GM03348 (cell line): Measurements from ENCODE around the gene ATL3.
A peak's percentile ranks its signal among the peaks of the same experiment; 100 is the strongest.
"Not testable (repeated sequence)": the region's sequence is repeated elsewhere in the genome, so short reads cannot be mapped to it uniquely, and the experiment has no call there.

Experiments used
- DNase-seq: peaks from one replicate; pipeline ENCODE4 v3.0.0; 2012; ENCODE audit warnings: low spot score

The ATL3 gene

DNA sequence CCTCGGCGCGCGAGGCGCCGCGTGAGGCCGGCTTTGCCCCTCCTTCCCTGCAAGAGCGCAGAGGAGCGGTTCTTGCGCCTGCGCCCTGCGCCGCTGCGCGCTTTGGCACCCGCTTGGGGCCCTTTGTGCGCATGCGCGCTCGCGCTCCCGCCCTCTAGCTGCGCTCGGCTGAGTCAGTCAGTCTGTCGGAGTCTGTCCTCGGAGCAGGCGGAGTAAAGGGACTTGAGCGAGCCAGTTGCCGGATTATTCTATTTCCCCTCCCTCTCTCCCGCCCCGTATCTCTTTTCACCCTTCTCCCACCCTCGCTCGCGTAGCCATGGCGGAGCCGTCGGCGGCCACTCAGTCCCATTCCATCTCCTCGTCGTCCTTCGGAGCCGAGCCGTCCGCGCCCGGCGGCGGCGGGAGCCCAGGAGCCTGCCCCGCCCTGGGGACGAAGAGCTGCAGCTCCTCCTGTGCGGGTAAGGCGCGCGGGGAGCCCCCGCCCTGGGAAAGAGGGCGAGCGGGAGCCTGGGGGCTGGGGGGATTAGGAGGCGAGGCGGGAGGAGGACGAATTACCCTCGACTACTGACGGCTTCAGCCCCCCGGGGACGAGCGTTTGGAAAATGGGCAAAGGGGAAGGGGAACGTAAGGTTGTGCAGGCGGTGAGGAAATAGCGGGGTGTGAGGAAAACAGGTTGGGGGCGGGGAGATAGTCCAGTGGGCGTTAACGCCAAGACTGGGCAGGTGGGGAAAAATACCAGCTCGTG, 10.3 kb upstream of the ATL3 start, which contains the start of gene RTN3:
Gene RTN3, plus strand, starts transcription at position 180 of the 745 bp plus-strand sequence. Its CDS starts 137 bp downstream, at position 317.
- peak; percentile 98 for DNase-seq

DNA sequence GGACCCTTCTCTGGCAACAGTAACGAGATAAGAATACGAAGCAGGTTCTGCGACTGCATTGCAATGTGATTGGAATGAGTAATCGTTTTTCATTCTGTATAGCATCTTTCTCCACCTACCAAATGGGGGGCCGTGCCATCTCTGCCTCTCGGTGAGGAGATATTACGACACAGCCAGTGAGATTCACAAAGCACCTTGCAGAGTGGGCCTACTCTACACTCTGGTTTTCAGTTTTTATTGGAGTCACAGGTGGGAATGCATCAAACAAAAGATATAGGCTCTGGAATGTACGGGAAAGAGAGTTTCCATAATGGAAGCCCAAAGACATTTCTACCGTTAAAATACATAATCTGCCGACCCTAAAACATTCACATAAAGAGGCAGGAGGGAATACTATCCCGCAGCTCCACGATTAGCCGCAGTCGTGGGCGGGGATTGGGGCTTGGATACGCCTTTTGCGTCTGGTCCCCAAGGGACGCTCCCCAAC, 9.7 kb upstream of the ATL3 start:
- no peak for DNase-seq

DNA sequence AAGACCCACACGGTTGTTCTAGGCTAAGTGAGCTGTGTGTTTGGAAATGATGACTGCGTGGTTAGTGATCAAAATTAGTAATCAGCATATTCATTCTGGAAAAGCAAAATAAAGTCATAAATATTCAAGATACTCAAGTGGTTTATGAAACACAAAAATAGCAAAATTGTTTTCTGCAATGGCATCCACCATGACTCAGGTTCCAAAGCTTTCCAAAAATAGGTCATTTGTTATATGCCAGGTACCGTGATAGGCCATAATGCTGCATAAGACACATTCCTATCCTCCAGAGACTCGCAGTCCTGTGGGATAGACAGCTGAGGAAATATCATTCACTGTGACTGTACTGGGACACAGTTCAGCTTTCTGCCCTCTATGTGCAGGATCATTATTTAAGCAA, 2.4 kb upstream of the ATL3 start:
- DNase-seq: peak; percentile 46

DNA sequence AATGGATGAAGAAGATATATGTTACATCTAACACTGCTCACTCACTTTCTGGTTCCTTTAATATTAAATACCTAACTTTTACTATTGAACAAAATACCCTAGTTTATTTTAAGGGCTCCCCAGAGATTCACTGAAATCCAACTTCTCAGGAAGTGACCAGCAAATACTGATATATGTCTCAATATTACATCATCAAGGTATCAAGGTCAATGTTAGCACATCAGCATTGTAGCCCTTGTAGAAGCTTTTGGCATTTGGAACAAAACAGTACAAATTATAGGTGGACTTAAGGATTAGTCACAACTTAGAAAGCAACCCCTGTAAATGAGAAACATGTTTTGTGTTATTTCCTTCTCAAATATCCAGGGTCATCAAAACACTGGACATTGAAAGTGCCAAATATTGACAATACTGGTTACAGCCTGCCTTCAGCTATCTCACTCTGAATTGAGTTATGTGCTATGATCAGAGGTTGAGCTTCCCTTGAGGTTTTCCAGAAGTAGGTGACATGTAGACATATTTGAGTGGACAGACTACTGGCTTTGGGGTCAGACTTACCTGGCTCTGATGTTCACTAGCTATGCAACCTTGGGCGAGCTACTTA, 1.9 kb upstream of the ATL3 start:
- no peak for DNase-seq

DNA sequence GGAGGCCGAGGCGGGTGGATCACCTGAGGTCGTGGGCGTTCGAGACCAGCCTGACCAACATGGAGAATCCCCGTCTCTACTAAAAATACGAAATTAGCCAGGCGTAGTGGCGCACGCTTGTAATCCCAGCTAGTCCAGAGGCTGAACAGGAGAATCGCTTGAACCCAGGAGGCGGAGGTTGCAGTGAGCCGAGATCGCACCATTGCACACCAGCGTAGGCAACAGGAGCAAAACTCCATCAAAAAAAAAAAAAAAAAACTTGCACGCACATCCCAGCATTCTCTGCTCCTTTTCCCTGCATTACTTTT, 934 bp upstream of the ATL3 start:
- no peak for DNase-seq

DNA sequence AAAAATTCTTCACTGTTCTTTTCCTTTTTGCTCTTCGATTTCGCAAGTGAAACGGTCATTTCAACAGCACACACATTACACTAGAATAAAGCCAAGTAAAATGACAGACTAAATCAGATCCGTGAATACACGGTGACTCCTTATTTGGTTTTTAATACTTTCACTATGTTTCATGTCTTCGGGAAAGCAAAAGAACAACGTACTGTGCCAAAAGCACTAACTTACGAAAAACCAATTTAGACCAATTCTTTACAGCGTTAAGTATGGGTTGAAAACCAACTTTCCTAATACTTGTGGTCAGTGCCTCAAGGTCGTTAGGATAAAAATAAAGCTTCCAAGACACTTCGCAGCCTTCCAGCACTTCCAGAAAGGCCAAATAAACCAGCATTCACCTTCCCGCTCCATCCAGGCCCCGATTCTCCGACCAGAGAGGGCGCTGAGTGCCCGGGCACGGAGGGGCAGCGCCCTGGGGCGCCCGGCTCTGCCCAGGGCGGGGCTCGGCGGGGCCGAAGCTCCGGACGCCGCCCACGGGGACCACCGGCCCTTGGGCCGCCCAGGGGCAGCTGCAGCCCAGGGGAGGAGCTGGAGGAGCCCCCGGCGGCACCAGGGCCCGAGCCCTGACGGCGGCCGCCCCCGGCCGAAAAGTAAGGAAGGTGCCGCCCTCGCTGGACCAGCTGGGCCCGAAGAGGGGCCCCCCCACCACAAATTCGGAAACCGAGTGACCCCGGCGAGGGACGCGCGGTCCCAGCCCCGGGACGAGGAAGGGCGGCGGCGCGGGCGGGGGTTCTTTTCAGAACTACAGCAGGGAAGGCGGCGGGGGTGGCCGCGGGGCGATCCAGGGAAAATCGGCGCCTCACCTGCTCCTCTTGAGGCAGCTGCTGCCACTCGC, 499 bp downstream of the ATL3 start:
- peak; percentile 79 for DNase-seq

DNA sequence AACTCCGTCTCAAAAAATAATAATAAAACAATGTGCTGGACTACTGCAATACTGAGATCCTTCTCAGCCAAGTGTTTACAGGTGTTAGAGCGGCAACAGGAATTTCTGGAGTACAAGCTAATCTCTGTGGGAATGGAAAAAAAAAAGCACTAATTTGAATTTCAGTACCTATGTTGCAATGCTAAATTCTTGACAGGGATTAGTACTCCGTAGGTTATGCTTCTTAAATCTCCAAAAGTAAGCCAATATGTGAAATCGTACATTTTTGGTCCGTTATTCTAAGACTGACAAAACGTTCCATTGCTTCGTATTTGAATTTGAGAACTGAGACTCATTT, 1.1 kb downstream of the ATL3 start:
- DNase-seq: no peak

DNA sequence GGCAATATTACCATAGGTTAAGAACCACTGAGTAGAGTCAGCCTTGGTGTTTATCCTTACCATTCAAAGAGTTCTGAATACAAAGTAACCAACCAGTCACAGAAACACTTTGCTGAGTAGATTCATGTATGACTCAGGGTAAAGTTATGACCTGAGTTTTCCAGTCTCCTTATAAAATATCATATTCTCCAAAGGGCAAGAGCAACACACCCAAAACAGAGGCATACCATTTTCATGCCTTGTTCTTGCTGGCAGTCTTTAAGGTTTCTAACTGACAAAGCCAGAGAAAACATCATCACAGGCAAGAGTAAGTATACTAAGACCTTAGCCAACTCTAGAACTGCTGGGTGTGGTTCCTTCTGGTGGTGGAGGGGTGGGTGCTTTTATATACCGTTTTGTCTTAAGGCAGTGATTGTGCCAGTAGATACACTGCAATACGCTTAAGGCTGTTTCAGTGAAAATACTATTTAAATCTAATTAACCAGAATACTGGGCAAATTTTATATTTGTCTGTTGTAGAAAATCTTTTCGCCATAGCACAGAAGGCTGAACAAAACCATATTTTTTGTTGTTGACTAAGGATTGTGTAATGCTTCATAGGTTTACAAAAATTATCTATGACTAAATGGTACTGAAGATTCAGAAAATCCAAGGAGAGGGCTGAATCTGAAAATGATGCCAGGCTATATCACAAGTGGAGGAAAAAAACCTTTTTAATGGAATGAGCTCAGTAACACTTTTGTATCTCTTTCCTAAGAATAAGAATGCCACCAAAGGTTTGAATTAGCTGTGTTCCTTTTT, 3.0 kb downstream of the ATL3 start:
- peak; percentile 75 for DNase-seq

DNA sequence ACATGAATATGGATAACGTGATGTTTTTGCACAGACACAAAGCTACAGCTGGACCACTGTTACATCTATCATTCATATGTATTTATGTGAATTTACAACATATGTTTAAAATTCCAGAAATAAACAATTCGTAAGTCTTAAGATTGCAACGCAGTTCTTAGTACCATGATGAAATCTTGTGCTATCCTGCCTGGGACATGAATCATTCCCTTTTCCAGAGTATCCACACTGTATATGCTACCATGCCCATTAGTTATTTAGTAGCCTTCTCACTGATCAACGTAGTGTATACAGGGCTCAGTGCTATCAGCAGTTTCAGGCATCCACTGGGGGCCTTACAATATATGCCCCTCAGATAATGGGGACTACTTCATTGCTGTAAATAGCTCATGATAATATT, 4.3 kb downstream of the ATL3 start:
- DNase-seq: peak; percentile 31

DNA sequence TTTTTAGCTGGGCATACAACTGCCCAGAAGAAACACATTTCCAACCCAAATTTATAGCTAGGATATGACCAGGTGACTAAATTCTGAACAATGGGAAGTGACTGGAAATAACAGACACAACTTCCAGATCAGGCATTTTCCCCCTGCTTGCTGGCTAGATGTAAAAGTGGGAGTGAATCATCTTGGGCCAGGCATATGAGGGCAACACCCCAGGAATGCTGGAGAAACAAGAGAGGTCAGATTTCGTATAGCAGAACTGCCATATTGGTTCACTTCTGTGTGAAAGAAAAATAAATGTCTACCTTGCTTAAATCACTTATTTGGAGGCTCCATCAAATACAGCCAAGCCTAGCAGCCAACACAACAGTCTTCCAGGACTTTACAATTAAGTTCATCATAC, 7.4 kb downstream of the ATL3 start:
- DNase-seq: peak; percentile 71

DNA sequence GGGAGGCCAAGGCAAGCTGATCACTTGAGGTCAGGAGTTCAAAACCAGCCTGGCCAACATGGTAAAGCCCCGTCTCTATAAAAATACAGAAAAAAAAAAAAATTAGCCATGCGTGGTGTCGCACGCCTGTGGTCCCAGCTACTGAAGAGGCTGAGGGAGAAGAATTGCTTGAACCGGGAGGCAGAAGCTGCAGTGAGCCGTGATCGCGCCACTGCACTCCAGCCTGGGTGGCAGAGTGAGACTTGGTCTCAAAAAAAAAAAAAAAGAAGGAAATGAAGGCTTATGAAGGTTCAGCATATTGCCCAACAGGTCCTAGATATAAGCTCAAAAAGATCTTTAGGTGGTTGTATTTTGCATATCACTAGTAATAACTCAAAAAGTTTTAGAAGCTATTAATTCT, 10.2 kb downstream of the ATL3 start:
- no peak for DNase-seq

DNA sequence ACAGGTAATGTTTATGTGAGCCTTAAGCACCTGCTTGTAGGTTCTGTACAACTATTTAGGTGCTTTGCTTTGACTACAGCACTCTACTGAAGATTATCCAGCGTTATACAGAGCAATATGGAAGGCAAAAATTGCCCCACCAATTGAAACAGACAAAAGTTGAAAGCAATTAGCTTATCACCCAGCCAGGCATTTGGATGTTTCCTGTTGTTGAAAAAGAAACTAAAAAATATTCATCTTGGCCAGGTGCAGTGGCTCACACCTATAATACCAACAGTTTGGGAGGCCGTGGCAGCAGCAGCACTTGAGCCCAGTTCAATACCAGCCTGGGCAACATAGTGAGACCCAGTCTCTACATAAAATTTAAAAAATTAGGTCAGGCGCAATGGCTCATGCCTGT, 18.5 kb downstream of the ATL3 start:
- no peak for DNase-seq

DNA sequence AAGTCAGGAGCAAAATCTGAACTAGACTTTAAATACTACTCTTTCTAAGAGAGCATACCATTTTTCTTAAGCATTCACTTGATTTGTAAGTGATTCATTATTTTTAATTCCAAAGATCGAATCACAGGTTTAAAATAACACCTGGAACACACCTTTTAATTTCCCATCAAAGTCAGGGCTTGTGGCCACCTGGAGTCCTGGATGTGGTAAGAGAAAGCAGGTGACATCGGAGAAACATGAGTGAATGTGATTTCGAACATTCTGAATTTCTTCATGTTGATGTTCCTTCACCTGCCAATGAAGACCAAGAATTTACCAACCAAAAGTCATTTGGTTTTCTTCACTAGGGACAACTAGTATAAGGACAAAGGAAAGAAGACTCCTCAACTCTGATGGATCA, 28.0 kb downstream of the ATL3 start:
- DNase-seq: no peak

DNA sequence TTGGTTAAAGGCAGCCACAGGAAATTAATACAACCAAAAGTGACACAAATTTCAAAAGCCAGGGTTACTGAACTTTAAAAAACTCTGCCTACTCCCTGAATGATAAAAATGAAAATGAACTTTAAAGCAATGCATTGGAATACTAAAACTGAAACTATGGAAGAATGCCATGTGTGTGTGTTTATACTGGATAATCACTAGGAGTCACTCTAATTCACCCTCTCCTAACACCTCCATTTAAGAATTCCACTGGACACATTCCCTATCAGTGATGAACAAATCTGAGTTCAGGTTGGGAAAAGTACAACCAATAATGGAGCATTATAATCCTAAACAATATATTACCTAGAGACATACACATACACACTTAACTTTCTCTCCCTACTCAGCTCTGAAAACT, 29.4 kb downstream of the ATL3 start:
- DNase-seq: peak; percentile 48

DNA sequence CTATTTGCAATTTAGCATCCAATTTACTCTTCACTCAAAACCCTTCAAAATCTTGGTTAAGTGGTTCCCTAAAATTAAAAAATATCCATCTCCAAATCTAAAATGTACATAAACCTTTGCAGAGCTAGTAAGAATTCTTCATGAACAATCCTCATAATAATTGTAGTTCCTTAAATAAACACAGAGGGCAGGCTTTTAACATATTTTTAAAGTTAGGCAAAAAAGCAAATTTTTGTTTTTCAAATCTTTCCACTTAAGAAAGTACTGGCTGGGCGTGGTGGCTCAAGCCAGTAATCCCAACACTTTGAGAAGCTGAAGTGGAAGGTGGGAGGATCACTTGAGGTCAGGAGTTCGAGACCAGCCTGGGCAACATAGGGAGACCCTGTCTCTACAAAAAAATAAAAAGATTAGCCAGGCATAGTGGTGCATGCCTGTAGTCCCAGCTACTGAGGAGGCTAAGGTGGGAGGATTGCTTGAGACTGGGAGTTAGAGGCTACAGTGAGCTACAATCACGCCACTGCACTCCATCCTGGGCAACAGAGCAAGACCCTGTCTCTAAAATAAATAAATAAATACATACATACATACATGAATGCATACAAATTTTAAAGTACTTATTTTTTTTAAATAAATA, 31.9 kb downstream of the ATL3 start:
- DNase-seq: peak; percentile 46

DNA sequence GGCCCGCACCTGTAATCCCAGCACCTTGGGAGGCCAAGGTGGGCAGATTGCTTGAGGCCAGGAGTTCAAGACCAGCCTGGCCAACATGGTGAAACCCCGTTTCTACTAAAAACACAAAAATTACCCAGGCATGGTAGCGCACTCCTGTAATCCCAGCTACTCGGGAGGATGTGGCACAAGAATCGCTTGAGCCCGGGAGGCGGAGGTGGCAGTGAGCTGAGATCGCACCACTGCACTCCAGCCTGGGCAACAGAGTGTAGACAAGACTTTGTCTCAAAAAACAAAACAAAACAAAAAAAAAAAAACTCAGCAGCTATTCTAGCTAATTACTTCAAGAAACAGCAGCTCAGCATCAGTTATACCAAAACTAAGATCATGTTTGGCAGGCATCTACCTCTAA, 32.7 kb downstream of the ATL3 start:
- not testable (repeated sequence) for DNase-seq

DNA sequence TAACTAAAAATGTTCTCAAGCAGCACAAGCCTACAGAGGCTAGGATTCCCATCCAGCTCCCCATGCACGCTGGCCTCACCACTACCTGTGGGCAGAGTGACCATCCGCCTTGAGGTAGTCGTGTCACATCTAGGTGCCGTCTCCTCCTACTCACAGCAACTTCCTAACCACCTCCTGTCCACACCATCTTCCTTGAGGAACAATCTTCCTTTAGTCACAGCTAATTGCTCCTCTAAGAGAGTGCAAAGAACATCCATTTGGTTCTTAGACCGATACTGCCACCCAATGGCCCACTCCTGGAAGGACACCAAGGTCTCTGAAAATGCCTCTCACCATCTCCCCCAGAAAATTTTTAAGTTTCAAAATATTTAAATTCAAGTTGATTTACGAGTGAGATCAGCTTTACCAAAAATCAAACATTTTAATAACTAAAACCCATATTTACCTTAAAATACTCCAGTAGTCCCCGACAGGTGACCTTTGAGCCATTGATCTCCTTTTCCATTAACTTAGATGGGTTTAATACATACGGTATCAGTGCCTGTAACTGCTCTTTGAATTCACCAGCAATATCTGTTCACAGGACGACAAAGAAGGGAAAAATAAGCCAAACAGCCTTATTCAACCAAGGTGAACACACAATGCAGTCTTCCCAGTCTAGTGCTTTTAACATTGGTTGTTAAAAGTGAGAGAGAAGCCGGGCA, 35.3 kb downstream of the ATL3 start:
- DNase-seq: peak; percentile 80

DNA sequence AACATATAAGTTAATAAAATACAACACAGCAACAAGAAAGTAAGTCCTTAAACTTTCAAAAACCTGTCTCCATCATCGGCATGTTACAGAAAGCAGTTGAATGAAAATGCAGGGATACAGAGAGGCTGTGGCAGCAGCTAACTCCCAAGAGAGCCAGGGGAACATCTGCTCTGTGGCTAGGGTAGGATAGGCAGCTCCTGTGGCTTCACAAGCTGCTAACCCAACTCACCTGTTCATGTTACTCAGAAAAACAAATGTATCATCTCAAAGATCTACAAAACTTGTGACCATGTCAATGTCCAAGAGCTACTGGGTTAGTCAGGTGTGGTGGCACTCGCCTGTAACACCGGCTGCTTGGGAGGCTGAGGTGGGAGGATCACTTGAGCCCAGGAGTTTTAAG, 41.8 kb downstream of the ATL3 start:
- DNase-seq: no peak

DNA sequence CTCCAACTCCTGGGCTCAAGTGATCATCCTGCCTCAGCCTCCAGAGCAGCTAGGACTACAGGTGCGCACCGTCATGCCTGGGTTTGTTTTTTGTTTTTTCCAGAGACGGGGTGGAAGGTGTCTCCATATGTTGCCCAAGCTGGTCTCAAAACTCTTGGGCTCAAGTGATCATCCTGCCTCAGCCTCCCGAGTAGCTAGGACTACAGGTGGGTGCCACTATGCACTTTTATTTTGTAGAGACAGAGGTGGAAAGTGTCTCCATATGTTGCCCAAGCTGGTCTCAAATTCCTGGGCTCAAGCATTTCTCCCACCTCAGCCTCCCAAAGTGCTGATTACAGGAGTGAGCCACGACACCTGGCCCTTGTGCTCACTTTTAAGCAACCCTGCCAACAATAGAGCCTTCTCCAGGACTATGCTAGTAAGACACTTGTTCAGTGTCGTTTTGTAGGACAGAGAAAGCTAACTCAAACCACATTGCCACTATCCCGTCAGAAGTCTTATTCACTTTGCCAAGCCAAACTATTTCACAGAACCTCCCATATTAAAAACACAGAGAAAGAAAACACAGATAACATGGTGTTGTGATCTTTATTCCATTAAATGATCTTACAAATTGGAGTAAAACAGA, 47.5 kb downstream of the ATL3 start:
- no peak for DNase-seq

DNA sequence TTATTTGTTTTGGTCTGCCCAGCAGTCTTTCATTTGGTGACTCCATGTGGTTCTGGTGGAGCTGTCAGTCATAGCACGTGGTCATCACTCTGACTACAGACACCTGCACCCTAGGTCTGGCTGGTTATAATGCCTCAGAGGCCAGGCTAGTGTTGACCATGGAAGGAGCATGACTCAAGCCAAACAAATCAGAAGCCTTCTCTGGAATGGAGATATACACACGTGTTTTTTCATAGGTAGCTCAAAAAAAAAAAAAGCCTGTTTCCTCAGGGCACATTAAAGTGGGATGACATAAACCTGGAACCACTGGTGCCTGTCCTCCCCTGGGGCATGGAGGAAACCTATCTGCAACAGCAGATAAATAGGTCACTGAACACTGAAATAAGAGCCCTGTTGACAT, 48.9 kb downstream of the ATL3 start:
- DNase-seq: no peak

DNA sequence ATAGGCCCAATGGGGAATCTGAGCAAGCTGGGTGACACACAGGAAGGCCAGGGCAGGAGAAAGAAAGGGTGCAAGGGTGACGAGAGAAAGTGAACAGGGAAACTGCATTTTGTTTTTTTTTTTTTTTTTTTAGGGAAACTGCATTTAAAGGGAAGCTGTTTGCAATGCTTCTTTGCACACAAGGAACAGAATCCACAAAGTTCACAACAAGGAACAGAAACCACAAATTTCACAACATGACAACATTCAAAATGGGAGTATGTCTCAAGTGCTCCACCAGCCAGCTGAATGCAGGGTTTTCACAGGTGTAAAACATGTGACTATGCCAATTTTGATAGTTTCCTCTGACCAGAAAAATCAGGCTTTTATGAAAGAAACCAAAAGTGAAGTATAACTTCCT, 50.1 kb downstream of the ATL3 start:
- DNase-seq: no peak
